Superior temporal gyrus (tissue), 1 donor: Measurements from ENCODE around the gene RIT1.
A peak's percentile ranks its signal among the peaks of the same experiment; 100 is the strongest.
"Not testable (repeated sequence)": the region's sequence is repeated elsewhere in the genome, so short reads cannot be mapped to it uniquely, and the experiment has no call there.

ENCODE experiments used
- DNase-seq: peaks from one replicate; pipeline ENCODE4 v3.0.0-alpha.2; 2016; ENCODE audit errors: extremely low spot score

RIT1 gene

DNA sequence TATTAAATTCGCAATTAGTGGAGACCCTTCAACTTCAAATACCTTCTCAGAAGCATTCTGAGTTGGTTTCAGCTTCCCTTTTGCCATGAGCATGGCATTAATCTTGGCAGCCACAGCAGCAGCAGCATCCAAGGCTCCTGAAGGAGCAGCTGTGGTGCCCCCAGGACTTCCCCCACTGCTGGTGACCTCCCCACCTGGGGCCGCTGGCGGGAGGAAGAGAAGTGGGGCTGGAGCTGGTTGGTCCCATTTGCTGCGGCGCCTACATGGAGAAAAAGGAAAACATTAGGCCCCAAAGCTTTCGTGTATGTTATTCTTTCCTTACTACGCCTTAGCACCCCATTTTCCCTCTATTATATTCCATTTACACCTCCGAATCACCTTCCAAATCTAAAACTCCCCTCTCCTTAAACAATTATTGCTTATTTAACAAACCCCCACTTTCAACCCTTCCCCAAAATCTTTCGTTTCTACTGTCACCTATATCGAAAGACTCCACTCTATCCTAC lies 22.5 kb upstream of the RIT1 start:
- no peak for DNase-seq

DNA sequence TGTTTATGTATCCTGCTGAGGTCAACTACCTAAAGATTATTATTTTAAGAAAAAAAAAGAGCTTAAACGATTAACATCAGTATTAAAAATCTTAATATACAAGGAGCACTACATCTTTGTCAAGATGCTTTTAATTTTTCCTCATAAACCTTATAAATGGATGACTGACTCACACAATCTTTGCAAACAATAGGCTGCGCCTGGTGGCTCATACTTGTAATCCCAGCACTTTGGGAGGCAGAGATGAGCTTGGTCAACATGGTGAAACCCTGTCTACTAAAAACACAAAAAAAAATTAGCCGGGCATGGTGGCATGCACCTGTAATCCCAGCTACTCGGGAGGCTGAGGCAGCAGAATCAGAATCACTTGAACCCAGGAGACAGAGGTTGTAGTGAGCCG lies 21.3 kb upstream of the RIT1 start:
- no peak for DNase-seq

- DNase-seq, result no peak
Observed at GRCh38 chr1:155932081-155932480, 20.9 kb upstream of the RIT1 start.

DNA sequence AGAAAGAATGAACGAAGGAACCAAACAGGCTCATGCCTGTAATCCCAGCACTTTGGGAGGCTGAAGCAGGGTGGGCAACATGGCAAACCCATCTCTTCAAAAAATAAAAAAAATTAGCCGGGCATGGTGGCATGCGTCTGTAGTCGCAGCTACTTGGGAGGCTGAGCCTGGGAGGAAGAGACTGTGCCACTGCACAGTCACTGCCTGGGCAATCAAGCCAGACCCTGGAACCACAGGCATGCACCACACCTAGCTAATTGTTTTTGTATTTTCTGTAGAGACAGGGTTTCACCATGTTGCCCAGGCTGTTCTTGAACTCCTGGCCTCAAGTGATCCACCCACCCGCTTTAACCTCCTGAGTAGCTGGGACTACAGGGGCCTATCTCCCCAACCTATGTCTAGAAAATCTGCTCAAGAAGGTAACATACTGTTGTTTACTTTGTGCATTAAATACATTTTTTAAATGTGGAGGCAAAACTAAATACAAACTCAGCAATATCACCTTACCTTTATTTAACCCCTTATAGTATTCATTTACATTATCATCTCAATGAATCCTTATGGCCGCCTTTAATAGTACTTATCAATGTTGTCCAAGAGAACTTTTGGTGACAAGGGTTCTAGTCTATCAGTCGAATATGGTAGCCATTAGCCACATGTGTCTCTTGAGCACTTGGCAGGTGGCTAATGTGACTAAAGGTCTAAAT lies 20.3 kb upstream of the RIT1 start:
- no peak for DNase-seq

DNA sequence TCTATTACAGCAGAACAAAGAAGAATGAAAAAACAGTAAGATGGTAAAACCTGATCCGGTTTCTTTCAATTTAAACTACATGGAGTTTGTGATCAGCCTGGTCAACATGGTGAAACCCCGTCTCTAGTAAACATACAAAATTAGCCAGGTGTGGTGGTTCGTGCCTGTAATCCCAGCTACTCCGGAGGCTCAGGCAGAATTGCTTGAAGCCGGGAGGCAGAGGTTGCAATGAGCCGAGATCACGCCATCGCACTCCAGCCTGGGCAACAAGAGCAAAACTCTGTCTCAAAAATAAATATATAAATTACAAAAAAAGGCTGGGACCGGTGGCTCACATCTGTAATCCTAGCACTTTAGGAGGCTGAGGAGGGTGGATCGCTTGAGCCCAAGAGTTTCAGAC lies 19.6 kb upstream of the RIT1 start:
- DNase-seq, result not testable (repeated sequence)

- no peak for DNase-seq
Observed at GRCh38 chr1:155929057-155929456, 17.9 kb upstream of the RIT1 start.

DNA sequence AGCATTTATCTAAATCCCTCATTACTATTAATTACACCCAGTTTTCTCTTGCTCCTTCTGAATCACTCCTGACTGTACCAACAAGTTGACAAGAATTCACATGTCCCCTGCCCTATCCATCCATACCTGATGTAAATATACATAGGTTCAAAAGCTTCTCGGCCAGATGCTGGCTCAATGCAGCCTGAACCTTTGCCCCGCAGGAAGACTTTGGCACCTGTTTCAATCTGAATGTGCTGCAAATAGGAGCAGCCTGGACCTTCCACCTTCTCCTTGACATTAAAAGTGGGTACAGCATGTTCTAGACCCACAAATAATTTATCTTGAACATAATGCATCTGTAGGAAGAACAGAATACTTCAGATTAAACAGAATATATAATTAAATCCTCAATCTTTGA lies 14.4 kb upstream of the RIT1 start:
- DNase-seq, result no peak

GRCh38 chr1:155920717-155921116 lies 9.6 kb upstream of the RIT1 start:
- DNase-seq, result no peak

- DNase-seq, result no peak
Observed at GRCh38 chr1:155919801-155920200, 8.7 kb upstream of the RIT1 start.

DNA sequence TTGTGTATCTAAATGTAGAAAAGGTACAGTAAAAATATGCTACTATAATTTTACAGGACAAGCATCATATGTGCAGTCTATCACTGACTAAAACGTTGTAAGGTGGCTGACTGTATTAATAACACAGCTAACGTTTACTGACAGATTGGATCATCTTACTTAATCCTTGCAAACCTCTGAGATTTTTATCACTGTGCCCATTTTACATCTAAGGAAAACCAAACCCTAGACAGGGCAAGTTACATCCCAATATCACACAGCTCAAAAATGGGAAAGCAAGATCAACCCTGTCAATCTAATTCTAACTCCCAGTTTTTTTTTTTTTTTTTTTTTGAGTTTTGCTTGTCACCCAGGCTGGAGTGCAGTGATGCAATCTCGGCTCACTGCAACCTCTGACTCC lies 7.5 kb upstream of the RIT1 start:
- DNase-seq, result no peak

- DNase-seq, result no peak
Observed at GRCh38 chr1:155913969-155914757, 3.0 kb upstream of the RIT1 start.

DNA sequence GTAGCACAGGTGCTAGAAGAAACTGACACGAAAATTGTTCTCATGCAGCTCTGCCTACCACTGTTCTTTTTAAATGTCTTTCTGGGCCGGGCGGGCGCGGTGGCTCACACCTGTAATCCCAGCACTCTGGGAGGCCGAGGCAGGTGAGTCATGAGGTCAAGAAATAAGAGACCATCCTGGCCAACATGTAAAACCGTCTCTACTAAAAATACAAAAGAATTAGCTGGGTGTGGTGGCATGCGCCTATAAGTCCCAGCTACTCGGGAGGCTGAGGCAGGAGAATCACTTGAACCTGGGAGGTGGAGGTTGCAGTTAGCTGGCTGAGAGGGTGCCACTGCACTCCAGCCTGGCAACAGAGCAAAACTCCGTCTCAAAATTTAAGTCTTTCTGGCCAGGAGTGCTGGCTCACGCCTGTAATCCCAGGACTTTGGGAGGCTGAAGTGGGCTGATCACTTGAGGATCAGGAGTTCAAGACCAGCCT lies 947 bp upstream of the RIT1 start:
- DNase-seq, result no peak

GRCh38 chr1:155910621-155911121 lies 478 bp downstream of the RIT1 start:
- peak; percentile 40 for DNase-seq

- no peak for DNase-seq
Observed at GRCh38 chr1:155909894-155910293, 1.3 kb downstream of the RIT1 start.

DNA sequence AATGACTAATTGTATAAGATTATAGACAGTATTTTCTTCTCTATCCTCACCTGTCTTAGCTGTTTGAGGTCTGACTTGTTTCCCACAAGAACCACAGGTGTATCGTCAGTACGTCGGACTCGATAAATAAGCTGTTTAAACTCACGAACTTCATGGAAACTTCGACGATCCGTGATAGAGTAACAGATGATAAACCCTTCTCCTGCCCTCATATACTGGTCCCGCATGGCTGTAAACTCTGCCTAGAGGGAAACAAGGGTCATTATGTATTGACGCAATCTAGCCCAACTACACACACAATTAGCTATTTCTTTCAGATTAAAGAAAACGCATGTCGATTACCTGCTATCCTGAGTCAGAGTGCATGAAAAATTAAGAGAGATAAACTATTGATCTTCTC lies 6.9 kb downstream of the RIT1 start:
- DNase-seq, result no peak

GRCh38 chr1:155900161-155900560 lies 11.0 kb downstream of the RIT1 start:
- DNase-seq, result no peak

- no peak for DNase-seq
Observed at GRCh38 chr1:155899683-155900082, 11.5 kb downstream of the RIT1 start.

GRCh38 chr1:155898888-155899287 lies 12.3 kb downstream of the RIT1 start:
- no peak for DNase-seq

GRCh38 chr1:155897746-155898145 lies 13.4 kb downstream of the RIT1 start:
- no peak for DNase-seq

DNA sequence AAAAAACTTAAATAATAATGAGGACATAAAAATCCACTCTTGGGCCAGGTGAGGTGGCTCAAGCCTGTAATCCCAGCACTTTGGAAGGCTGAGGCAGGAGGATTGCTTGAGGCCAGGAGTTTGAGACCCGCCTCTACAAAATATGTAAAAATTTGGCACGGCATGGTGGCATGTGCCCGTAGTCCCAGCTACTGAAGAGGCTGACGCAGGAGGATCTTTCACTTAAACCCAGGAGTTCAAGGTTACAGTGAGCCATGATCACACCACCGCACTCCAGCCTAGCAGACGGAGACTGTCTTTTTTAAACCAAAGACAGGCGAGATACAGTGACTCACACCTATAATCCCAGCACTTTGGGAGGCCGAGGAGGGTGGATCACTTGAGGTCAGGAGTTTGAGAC lies 14.7 kb downstream of the RIT1 start:
- DNase-seq, result not testable (repeated sequence)

- not testable (repeated sequence) for DNase-seq
Observed at GRCh38 chr1:155895617-155896016, 15.5 kb downstream of the RIT1 start.

DNA sequence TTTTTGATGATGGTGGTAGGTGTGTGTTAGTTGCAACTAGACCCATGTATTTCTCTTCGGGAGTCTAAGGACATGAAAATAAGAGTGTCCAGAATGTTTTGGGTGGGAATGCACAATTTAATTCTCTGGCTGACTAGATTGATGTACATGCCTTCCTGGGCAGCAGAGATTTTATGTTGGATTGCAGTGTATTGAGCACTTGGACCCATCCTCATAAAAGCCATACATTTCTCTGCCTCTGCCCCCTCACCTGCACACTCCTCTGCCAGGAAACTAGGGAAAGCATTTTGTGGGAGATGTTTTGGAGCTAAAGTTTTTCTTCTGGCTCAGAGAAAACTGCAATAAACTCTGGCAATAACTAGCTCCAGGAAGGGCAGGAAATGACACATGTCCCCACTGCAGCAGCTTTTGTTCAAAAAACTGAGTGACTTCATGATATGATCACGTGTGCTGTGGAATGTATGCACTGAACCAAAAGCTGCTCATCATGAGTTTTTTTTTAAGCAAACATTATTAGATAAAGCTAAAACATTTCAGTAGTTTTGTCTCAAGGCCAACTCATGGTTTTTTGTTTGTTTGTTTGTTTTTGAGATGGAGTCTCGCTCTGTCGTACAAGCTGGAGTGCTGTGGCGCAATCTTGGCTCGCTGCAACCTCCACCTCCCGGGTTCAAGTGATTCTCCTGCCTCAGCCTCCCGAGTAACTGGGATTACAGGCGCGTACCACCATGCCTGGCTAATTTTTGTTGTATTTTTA lies 17.6 kb downstream of the RIT1 start:
- peak; percentile 28 for DNase-seq
